ENCODE data around the gene GFAP. TPM values are rescaled to one million over a fixed set of nuclear protein-coding genes. Genes with fewer than 3 reads are reported as not detected.

GFAP gene
- total RNA-seq, 4 donors from 2014 or later, result 1.4 to 4.1 (median 2.9) TPM

DNA sequence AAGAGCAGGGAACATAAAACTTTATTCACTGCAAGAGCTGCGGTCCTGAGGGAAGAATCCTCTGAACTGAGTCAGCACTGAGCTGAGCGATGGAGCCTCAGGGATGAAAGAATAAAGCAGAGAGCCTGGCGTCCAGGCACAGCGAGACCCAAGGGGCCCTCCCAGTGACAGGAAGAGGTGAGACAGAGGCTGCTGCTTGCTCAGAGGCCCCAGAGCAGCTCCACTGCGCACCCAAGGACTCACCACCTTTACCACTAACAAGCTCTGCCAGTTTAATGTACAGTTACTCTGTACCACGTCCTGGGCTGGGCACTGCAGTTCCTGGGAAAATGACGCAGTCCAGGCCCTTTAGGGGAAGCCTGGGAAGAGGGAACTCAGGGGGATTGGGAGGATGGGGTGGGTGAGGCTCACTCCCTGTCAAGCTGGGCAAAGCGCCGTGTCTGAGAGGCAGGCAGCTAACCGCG, 5.6 kb downstream of the GFAP start:
- no peak for DNase-seq (ENCODE audit: low spot score)
- ATAC-seq (ENCODE audit: low FRiP score), result no peak
- TF ChIP-seq, protein P1, sequence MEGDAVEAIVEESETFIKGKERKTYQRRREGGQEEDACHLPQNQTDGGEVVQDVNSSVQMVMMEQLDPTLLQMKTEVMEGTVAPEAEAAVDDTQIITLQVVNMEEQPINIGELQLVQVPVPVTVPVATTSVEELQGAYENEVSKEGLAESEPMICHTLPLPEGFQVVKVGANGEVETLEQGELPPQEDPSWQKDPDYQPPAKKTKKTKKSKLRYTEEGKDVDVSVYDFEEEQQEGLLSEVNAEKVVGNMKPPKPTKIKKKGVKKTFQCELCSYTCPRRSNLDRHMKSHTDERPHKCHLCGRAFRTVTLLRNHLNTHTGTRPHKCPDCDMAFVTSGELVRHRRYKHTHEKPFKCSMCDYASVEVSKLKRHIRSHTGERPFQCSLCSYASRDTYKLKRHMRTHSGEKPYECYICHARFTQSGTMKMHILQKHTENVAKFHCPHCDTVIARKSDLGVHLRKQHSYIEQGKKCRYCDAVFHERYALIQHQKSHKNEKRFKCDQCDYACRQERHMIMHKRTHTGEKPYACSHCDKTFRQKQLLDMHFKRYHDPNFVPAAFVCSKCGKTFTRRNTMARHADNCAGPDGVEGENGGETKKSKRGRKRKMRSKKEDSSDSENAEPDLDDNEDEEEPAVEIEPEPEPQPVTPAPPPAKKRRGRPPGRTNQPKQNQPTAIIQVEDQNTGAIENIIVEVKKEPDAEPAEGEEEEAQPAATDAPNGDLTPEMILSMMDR (IDR thresholded peaks at IDR 0.05), result no peak

DNA sequence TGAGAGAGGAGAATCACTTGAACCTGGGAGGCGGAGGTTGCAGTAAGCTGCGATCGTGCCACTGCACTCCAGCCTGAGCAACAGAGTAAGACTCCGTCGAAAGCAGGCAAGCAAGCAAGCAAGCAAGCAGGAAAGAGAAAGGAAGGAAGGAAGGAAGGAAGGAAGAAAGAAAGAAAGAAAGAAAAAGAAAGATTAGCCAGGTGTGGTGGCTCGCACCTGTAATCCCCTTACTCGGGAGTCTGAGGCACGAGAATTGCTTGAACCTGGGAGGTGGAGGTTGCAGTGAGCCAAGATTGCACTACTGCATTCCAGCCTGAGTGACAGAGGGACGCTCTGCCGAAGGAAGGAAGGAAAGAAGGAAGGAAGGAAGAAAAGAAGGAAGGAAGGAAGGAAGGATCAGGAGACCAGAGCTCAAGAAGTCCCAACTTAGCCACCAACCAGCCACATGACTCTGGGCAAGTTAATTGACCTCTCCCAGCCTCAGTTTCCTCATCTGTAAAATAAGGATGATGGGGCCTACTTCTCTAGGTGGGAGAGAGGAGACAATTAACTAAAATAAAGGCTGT, 6.5 kb downstream of the GFAP start:
- ATAC-seq (ENCODE audit: low FRiP score) (no peak), DNase-seq (ENCODE audit: low spot score) (no peak)
- TF ChIP-seq, protein P1 (IDR thresholded peaks at IDR 0.05), result no peak

DNA sequence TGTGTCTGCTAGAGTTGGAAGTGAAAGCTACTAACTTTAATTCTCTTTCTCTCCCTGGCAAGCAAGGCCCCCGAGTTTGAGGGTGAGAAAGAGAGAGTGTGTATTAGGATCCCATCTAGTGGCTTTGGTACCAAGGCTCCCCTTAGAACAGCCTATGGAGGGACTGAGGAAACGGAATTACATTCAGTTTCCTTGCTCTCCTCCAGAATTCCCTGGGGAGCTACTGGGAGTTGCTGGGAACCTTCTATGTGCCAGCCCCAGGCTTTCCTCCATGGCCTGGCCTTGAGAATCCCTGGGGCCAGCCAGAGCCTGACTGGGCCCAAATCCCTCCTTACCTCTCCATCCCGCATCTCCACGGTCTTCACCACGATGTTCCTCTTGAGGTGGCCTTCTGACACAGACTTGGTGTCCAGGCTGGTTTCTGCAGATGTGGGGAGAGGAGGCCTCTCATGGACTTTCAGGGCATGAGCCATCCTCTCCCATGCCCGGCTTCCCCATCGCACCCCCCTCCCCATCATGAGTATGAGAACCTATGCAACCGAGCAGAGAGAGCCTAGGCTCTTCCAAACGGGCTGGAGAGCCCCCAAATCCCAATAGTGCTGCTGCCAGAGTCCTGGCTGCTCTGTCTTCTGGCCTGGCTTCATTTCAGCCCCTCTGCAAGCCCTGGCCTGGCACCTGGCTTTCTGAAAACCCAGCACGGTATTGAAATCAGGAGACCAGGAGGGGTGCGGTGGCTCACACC, 7.4 kb downstream of the GFAP start:
- DNase-seq (ENCODE audit: low spot score) (no peak), ATAC-seq (ENCODE audit: low FRiP score) (no peak)
- TF ChIP-seq, protein P1 (IDR thresholded peaks at IDR 0.05), result no peak

DNA sequence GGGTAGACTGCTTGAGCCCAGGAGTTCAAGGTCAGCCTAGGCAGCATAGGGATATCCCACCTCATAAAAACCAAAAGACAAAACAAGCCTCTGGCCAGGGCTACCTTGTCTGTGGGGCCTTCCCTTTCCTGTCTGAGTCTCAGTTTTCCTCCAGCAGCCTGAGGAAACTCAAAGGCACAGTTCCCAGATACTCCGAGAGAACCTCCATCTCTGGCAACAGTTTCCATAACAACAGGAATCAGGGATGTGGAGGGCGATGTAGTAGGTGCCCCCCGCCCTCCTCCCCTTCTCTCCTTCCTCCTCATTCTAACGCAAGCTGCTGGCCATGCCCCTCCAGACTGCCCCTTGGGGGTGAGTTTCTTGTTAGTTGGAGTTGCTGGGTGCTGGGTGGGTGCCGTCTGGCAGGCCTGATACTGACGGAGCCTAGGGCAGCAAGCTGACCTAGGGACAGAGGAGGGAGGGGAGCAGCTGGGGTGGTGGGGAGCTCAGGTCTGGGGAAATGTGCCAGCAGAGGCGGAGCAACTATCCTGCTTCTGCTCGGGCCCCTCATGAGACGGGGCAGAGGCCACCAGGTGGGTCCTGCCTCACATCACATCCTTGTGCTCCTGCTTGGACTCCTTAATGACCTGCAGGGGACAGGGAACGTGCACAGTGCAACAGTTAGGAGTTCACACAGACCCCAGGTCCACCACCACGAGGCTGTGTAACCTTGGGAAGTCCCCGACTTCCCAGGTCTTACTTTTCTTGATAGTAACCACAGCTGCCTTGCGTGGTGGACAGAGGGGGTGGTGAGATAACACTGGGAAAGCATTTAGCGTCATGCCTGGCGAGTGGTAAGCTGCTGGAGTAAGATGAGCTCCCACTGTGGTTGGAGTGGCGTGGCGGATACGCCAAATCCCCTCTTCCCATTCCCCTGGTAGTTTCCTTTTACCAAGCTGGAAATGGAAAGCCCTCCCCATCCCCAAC, 8.3 kb downstream of the GFAP start:
- ATAC-seq (ENCODE audit: low FRiP score) (no peak), DNase-seq (ENCODE audit: low spot score) (no peak)
- TF ChIP-seq, protein P1 (IDR thresholded peaks at IDR 0.05), result no peak

DNA sequence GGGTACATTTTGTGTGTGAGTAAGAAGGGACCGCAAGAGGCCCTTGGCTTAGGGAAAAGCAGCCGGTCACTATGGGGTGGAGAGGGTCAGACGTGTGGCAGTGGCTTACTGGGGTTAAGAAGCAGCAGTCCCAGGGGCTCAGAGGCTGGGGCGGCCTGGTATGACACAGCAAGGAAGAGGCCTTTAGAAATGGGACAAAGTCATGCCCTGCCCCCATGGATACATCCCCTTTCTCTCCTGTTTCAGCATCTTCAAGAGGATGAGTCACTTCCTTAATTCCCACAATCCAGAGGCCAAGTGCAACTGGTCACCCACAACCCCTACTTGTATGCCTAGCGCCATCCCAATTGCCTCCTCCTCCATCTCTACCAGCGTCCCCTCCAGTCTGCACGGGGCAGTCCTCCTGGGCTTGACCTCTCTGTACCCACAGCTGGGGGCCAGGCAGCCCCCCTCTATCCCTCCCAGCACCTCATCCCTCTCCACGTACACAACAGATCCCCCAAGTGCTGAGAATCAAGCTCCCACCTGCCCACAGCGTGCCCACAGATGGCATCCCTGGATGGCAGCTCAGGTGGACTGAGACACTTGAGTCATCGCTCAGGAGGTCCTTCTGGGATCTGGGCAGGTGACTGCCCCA, 9.2 kb downstream of the GFAP start:
- ATAC-seq (ENCODE audit: low FRiP score) (no peak), DNase-seq (ENCODE audit: low spot score) (no peak)
- TF ChIP-seq, protein P1 (IDR thresholded peaks at IDR 0.05), result no peak

Data from omental fat pad (tissue), 4 donors.